SU-DHL-6 (cell line): ENCODE measurements around the gene DPYSL4.

Experiments used
- H2AFZ ChIP-seq: fragments of 200-600 bp; sonication (generic); 2 replicates; pipeline ENCODE4 v1.6.1; 2014; ENCODE audit warnings: low read depth, mild to moderate bottlenecking, moderate library complexity, mixed read lengths, antibody characterized with exemption, low read length; ENCODE audit not compliant: severe bottlenecking
- H3F3A ChIP-seq: fragments of 200-600 bp; shearing (Covaris generic); 2 replicates; pipeline ENCODE4 v1.6.0; 2016; ENCODE audit warnings: antibody characterized with exemption, mild to moderate bottlenecking; ENCODE audit not compliant: insufficient read depth
- H3K27ac ChIP-seq: fragments of 200-600 bp; sonication (generic); 2 replicates; pipeline ENCODE4 v1.5.1; 2016; ENCODE audit warnings: low read depth, mild to moderate bottlenecking, low read length, moderate library complexity, mixed read lengths
- H3K27me3 ChIP-seq: fragments of 200-600 bp; sonication (generic), shearing (Covaris generic); 2 replicates; pipeline ENCODE4 v1.6.0; 2014; ENCODE audit warnings: mild to moderate bottlenecking, low read length
- H3K36me3 ChIP-seq: fragments of 200-600 bp; sonication (generic); 2 replicates; pipeline ENCODE4 v1.6.1; 2014; ENCODE audit warnings: mild to moderate bottlenecking, low read length, mixed read lengths
- H3K4me2 ChIP-seq: fragments of 300-600, 200-600 bp; shearing (Covaris generic), sonication (generic); 2 replicates; pipeline ENCODE4 v1.6.0; 2014; ENCODE audit warnings: low read length, low read depth, mild to moderate bottlenecking; ENCODE audit not compliant: poor library complexity, severe bottlenecking
- H3K4me3 ChIP-seq: fragments of 200-600 bp; sonication (generic); 2 replicates; pipeline ENCODE4 v1.5.1; 2014; ENCODE audit warnings: antibody characterized with exemption, low read length, mild to moderate bottlenecking, mixed read lengths; ENCODE audit not compliant: insufficient read depth, poor library complexity, severe bottlenecking
- H3K79me2 ChIP-seq: fragments of 200-600 bp; sonication (generic); 2 replicates; pipeline ENCODE4 v1.6.1; 2014; ENCODE audit warnings: mild to moderate bottlenecking, low read length, moderate library complexity; ENCODE audit not compliant: insufficient read depth
- H3K9ac ChIP-seq: fragments of 200-600 bp; sonication (generic); 2 replicates; pipeline ENCODE4 v1.7.0; 2014; ENCODE audit warnings: mild to moderate bottlenecking, low read length
- H3K9me2 ChIP-seq: fragments of 200-600 bp; sonication (generic); replicated peaks from 2 replicates; pipeline ENCODE4 v1.6.1; 2014; ENCODE audit warnings: low read length; ENCODE audit not compliant: insufficient read depth
- H3K9me3 ChIP-seq: fragments of 200-600 bp; sonication (generic); 2 replicates; pipeline ENCODE4 v1.6.1; 2014; ENCODE audit warnings: low read length, mixed read lengths; ENCODE audit not compliant: insufficient read depth
- H4K20me1 ChIP-seq: fragments of 200-600 bp; sonication (generic); 2 replicates; pipeline ENCODE4 v1.6.1; 2014; ENCODE audit warnings: low read depth, mild to moderate bottlenecking, antibody characterized with exemption, low read length, moderate library complexity, mixed read lengths
- CTCF ChIP-seq: fragments of 200-600 bp; sonication (generic); IDR thresholded peaks from one replicate; pipeline ENCODE4 v1.5.1; 2017; ENCODE audit warnings: antibody characterized with exemption, mild to moderate bottlenecking, low read length, moderate library complexity; ENCODE audit not compliant: insufficient read depth, poor library complexity, severe bottlenecking
- EZH2phosphoT487 ChIP-seq: fragments of 200-600 bp; sonication (generic), shearing (Covaris generic); conservative IDR thresholded peaks from 2 replicates; pipeline ENCODE4 v1.6.1; 2018; ENCODE audit warnings: mild to moderate bottlenecking, antibody characterized with exemption, low read length, moderate library complexity, mixed read lengths

Gene DPYSL4

DNA sequence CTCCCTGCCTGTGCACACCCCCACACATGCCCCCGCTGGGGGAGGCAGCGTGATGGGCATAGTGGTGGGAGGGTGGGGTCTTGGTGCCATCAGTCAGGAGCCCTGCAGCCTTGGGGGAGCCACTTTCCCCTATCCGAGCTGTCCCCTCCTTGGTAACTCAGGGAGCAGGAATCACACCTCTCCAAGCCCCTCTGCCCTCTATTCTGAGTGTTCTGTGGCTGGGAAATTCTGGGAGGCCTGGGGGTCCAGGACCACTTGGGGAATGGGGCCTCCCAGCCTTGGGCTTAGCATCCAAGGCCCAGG, 11.3 kb downstream of the DPYSL4 start:
- Histone ChIP-seq H3K36me3 (no peaks in the 10 kb centered on the region), H2AFZ (no peak overlapping the region), H3K9me2 (no peaks in the 10 kb centered on the region), H3K79me2 (no peaks in the 10 kb centered on the region), H3F3A (no peaks in the 10 kb centered on the region), H3K27me3 (no peaks in the 10 kb centered on the region), H3K4me2 (no peak overlapping the region), H3K27ac (no peak overlapping the region), H3K4me3 (no peak overlapping the region), H3K9ac (no peak overlapping the region), H3K9me3 (no peaks in the 10 kb centered on the region), H4K20me1 (no peaks in the 10 kb centered on the region)
- TF ChIP-seq EZH2phosphoT487 (no peak), CTCF (no peak)

- H3K4me2 ChIP-seq = no peak overlapping the region
- no peak overlapping the region for H3K4me3 ChIP-seq
- no peak for TF ChIP-seq EZH2phosphoT487
- TF ChIP-seq CTCF = no peak
- no peak overlapping the region for H3K9ac ChIP-seq
- H3K36me3 ChIP-seq = no peaks in the 10 kb centered on the region
- H3K9me2 ChIP-seq = no peaks in the 10 kb centered on the region
- no peaks in the 10 kb centered on the region for H3K27me3 ChIP-seq
- no peak overlapping the region for H3K27ac ChIP-seq
- no peaks in the 10 kb centered on the region for H3K79me2 ChIP-seq
- H2AFZ ChIP-seq = no peak overlapping the region
- no peaks in the 10 kb centered on the region for H3K9me3 ChIP-seq
- H4K20me1 ChIP-seq = no peaks in the 10 kb centered on the region
- no peaks in the 10 kb centered on the region for H3F3A ChIP-seq
Observed at GRCh38 chr10:132198381-132199181, 11.8 kb downstream of the DPYSL4 start.

- no peaks in the 10 kb centered on the region for H3K36me3 ChIP-seq
- no peaks in the 10 kb centered on the region for H3K9me2 ChIP-seq
- no peak for TF ChIP-seq EZH2phosphoT487
- no peak for TF ChIP-seq CTCF
- H3K79me2 ChIP-seq = no peaks in the 10 kb centered on the region
- no peaks in the 10 kb centered on the region for H3F3A ChIP-seq
- H3K9ac ChIP-seq = no peak overlapping the region
- no peak overlapping the region for H3K27ac ChIP-seq
- H4K20me1 ChIP-seq = no peaks in the 10 kb centered on the region
- no peak overlapping the region for H3K4me2 ChIP-seq
- H3K27me3 ChIP-seq = no peaks in the 10 kb centered on the region
- H3K4me3 ChIP-seq = no peak overlapping the region
- no peak overlapping the region for H2AFZ ChIP-seq
- no peaks in the 10 kb centered on the region for H3K9me3 ChIP-seq
Observed at GRCh38 chr10:132199268-132199853, 12.6 kb downstream of the DPYSL4 start.
